Liver (tissue), 9 donors: ENCODE results near the gene PPFIA4. TPM values are rescaled to one million over a fixed set of nuclear protein-coding genes. Genes with fewer than 3 reads are reported as not detected.

ENCODE experiments used
- DNase-seq: peaks from one replicate; pipeline ENCODE4 v3.0.0-alpha.2; 2017; ENCODE audit warnings: low spot score
- H3K27ac ChIP-seq, 2 donors: one replicate each; pipeline ENCODE4 v1.7.0; 2013; ENCODE audit warnings: inconsistent platforms in 2 of 2, low read length in 2 of 2, control low read depth in 1 of 2, low read depth in 1 of 2, mild to moderate bottlenecking in 1 of 2
- H3K27me3 ChIP-seq, 4 donors: one replicate each; pipeline versions ENCODE4 v1.6.1 to v1.7.0; 2013; ENCODE audit warnings: low read length in 3 of 4, inconsistent platforms in 1 of 4, mild to moderate bottlenecking in 1 of 4, moderate library complexity in 1 of 4; ENCODE audit not compliant: control insufficient read depth in 4 of 4, insufficient read depth in 4 of 4
- H3K36me3 ChIP-seq, 4 donors: one replicate each; pipeline versions ENCODE4 v1.6.1 to v1.7.0; 2013; ENCODE audit warnings: low read length in 3 of 4, mild to moderate bottlenecking in 3 of 4, low read depth in 1 of 4, moderate library complexity in 1 of 4; ENCODE audit not compliant: control insufficient read depth in 4 of 4, insufficient read depth in 3 of 4
- H3K4me1 ChIP-seq, 4 donors: one replicate each; pipeline versions ENCODE4 v1.6.1 to v1.7.0; 2013; ENCODE audit warnings: low read length in 3 of 4, mild to moderate bottlenecking in 3 of 4, moderate library complexity in 1 of 4; ENCODE audit not compliant: control insufficient read depth in 4 of 4, insufficient read depth in 4 of 4
- H3K4me3 ChIP-seq, 3 donors: one replicate each; pipeline versions ENCODE4 v1.6.1 to v1.7.0; 2013; ENCODE audit warnings: low read length in 3 of 3, control low read depth in 1 of 3, low read depth in 1 of 3, mild to moderate bottlenecking in 1 of 3
- H3K9ac ChIP-seq, 2 donors: one replicate each; pipeline ENCODE4 v1.7.0; 2013; ENCODE audit warnings: low read length in 2 of 2, mild to moderate bottlenecking in 2 of 2, moderate library complexity in 2 of 2, control low read depth in 1 of 2, low read depth in 1 of 2
- H3K9me3 ChIP-seq, 4 donors: one replicate each; pipeline versions ENCODE4 v1.6.1 to v1.7.0; 2013; ENCODE audit warnings: low read length in 3 of 4; ENCODE audit not compliant: control insufficient read depth in 4 of 4
- ATF3 ChIP-seq: IDR thresholded peaks from 2 replicates; pipeline ENCODE4 v1.6.1; 2016; ENCODE audit warnings: antibody characterized with exemption
- CTCF ChIP-seq: fragments of 150-350 bp; IDR thresholded peaks from 2 replicates; pipeline ENCODE4 v1.5.1; 2017; ENCODE audit warnings: improper control_type of control experiment, low read depth, low read length; ENCODE audit not compliant: missing input control
- EGR1 ChIP-seq, 2 donors: IDR thresholded peaks; 2 replicates each; pipeline ENCODE4 v1.6.1; 2016 to 2018; ENCODE audit warnings: antibody characterized with exemption in 2 of 2, low read depth in 2 of 2
- FOXA1 ChIP-seq: IDR thresholded peaks from 2 replicates; pipeline ENCODE4 v1.6.1; 2016; ENCODE audit warnings: antibody characterized with exemption
- FOXA2 ChIP-seq: IDR thresholded peaks from 2 replicates; pipeline ENCODE4 v1.6.1; 2016; ENCODE audit warnings: antibody characterized with exemption
- GABPA ChIP-seq, 2 donors: IDR thresholded peaks in 1 of 2; conservative IDR thresholded peaks in 1 of 2; 2 replicates each; pipeline ENCODE4 v1.6.1; 2016; ENCODE audit warnings: antibody characterized with exemption in 2 of 2, mild to moderate bottlenecking in 1 of 2, moderate library complexity in 1 of 2
- HNF4A ChIP-seq, 2 donors: conservative IDR thresholded peaks; 2 replicates each; pipeline ENCODE4 v1.6.1; 2016; ENCODE audit warnings: antibody characterized with exemption in 2 of 2, mild to moderate bottlenecking in 2 of 2
- HNF4G ChIP-seq: IDR thresholded peaks from 2 replicates; pipeline ENCODE4 v1.6.1; 2016; ENCODE audit warnings: antibody characterized with exemption
- JUND ChIP-seq, 2 donors: IDR thresholded peaks; 2 replicates each; pipeline ENCODE4 v1.6.1; 2016; ENCODE audit warnings: antibody characterized with exemption in 2 of 2
- MAX ChIP-seq: IDR thresholded peaks from 2 replicates; pipeline ENCODE4 v1.6.1; 2016; ENCODE audit warnings: antibody characterized with exemption
- NR2F2 ChIP-seq: IDR thresholded peaks from 2 replicates; pipeline ENCODE4 v1.6.1; 2016; ENCODE audit warnings: antibody characterized with exemption
- RAD21 ChIP-seq, 2 donors: IDR thresholded peaks; 2 replicates each; pipeline ENCODE4 v1.6.1; 2016; ENCODE audit warnings: antibody characterized with exemption in 2 of 2, mild to moderate bottlenecking in 2 of 2
- REST ChIP-seq: IDR thresholded peaks from 2 replicates; pipeline ENCODE4 v1.6.1; 2016; ENCODE audit warnings: antibody characterized with exemption, mild to moderate bottlenecking
- RXRA ChIP-seq, 2 donors: IDR thresholded peaks; 2 replicates each; pipeline ENCODE4 v1.6.1; 2017 to 2018; ENCODE audit warnings: antibody characterized with exemption in 2 of 2, mild to moderate bottlenecking in 1 of 2
- SP1 ChIP-seq: IDR thresholded peaks from 2 replicates; pipeline ENCODE4 v1.6.1; 2018; ENCODE audit warnings: antibody characterized with exemption, mild to moderate bottlenecking
- TAF1 ChIP-seq: conservative IDR thresholded peaks from 2 replicates; pipeline ENCODE4 v1.6.1; 2016; ENCODE audit warnings: antibody characterized with exemption, mild to moderate bottlenecking
- YY1 ChIP-seq: IDR thresholded peaks from 2 replicates; pipeline ENCODE4 v1.6.1; 2016; ENCODE audit warnings: antibody characterized with exemption, mild to moderate bottlenecking
- WGBS: extraction: QIAGEN DNeasy Blood & Tissue Kit; methylation state at CpG from one replicate; pipeline ENCODE4 v1.1.7; 2013; 5-methylcytosine and 5-hydroxymethylcytosine counted together
- polyA plus RNA-seq, 2 donors: library from polyadenylated mRNA; stranded (reverse) in 1 of 2; unstranded in 1 of 2; fragments of 200-250 nt in 1 of 2; fragments of >200 nt in 1 of 2; fragmentation: Nextera tagmentation in 1 of 2; extraction: Ambion mirVana in 1 of 2; gene quantifications; one replicate each; pipeline versions ENCODE4 v1.2.1 to v1.2.3, GENCODE V29; 2013 to 2015
- total RNA-seq, 2 donors: library from RNA; depleted of rRNA; stranded (reverse); fragments of >200 nt; gene quantifications; one replicate each; pipeline ENCODE4 v1.2.3, GENCODE V29; 2014
- donor health status: healthy.
- donor health status: healthy.
- donor health status: healthy.
- donor health status: healthy.
- donor health status: healthy.

Gene PPFIA4
- total and polyA plus RNA-seq, 4 donors = 0.07 to 0.33 (median 0.15) TPM

GRCh38 chr1:203048086-203048485 lies 21.8 kb downstream of the PPFIA4 start:
- Histone ChIP-seq H3K4me3 (no peak overlapping the region), H3K9me3 (no peaks in the 10 kb centered on the region), H3K27ac (no peak overlapping the region), H3K9ac (no peak overlapping the region), H3K27me3 (no peaks in the 10 kb centered on the region), H3K4me1 (no peaks in the 10 kb centered on the region), H3K36me3 (no peaks in the 10 kb centered on the region)
- TF ChIP-seq ATF3 = no peak
- no peak for TF ChIP-seq MAX
- TF ChIP-seq YY1 = no peak
- no peak for TF ChIP-seq CTCF
- no peak for TF ChIP-seq TAF1
- no peak for TF ChIP-seq REST
- TF ChIP-seq RXRA (IDR thresholded peaks at IDR 0.05) = no peak
- no peak for TF ChIP-seq NR2F2
- TF ChIP-seq HNF4G = no peak
- TF ChIP-seq RAD21 (IDR thresholded peaks at IDR 0.05) = no peak
- TF ChIP-seq SP1 = no peak
- no peak for TF ChIP-seq EGR1 (IDR thresholded peaks at IDR 0.05; ENCODE audit: low read depth in 2 of 2)
- TF ChIP-seq GABPA (IDR thresholded peaks at IDR 0.05 in 1 of 2, conservative IDR thresholded peaks at IDR 0.05 in 1 of 2) = no peak
- TF ChIP-seq HNF4A (conservative IDR thresholded peaks at IDR 0.05) = no peak
- TF ChIP-seq FOXA1 = no peak
- 91% methylated on average over 11 of the region's 11 CpGs for WGBS
- no peak for DNase-seq

- H3K27ac ChIP-seq = no peak overlapping the region
- no peaks in the 10 kb centered on the region for H3K36me3 ChIP-seq
- no peak overlapping the region for H3K9ac ChIP-seq
- no peak overlapping the region for H3K4me3 ChIP-seq
- no peak for TF ChIP-seq FOXA2
- no peak for TF ChIP-seq MAX
- TF ChIP-seq JUND (IDR thresholded peaks at IDR 0.05) = no peak
- no peak for TF ChIP-seq HNF4G
- no peak for TF ChIP-seq GABPA (IDR thresholded peaks at IDR 0.05 in 1 of 2, conservative IDR thresholded peaks at IDR 0.05 in 1 of 2)
- TF ChIP-seq NR2F2 = no peak
- TF ChIP-seq FOXA1 = no peak
- TF ChIP-seq HNF4A (conservative IDR thresholded peaks at IDR 0.05) = no peak
- no peak for TF ChIP-seq YY1
- no peak for TF ChIP-seq SP1
- no peak for TF ChIP-seq REST
- no peak for TF ChIP-seq ATF3
- no peak for TF ChIP-seq RXRA (IDR thresholded peaks at IDR 0.05)
- no peaks in the 10 kb centered on the region for H3K4me1 ChIP-seq
- H3K9me3 ChIP-seq = no peaks in the 10 kb centered on the region
- WGBS = 72% methylated on average over 23 of the region's 23 CpGs
- no peaks in the 10 kb centered on the region for H3K27me3 ChIP-seq
- no peak for DNase-seq
These were observed 22.3 kb downstream of the PPFIA4 start for GRCh38 chr1:203048555-203049051.
